ENCODE measurements around the gene PSD4.

Gene PSD4

GRCh38 chr2:113162869-113163268 lies 10.9 kb upstream of the PSD4 start:
- no peak for FAIRE-seq
- TF ChIP-seq TAF1 (IDR thresholded peaks at IDR 0.05; ENCODE audit: borderline replicate concordance, low read depth, low read length) = no peak
- no peak for TF ChIP-seq POLR2A (IDR thresholded peaks at IDR 0.05; ENCODE audit: low read depth, low read length)
- TF ChIP-seq POLR2AphosphoS5 (IDR thresholded peaks at IDR 0.05; ENCODE audit: low read depth, low read length) = no peak
- no peak for DNase-seq (ENCODE audit: insufficient read length)

GRCh38 chr2:113164215-113164929 lies 9.4 kb upstream of the PSD4 start:
- no peak for FAIRE-seq
- DNase-seq (ENCODE audit: insufficient read length) = no peak
- TF ChIP-seq TAF1 (IDR thresholded peaks at IDR 0.05; ENCODE audit: borderline replicate concordance, low read depth, low read length) = no peak
- TF ChIP-seq POLR2AphosphoS5 (IDR thresholded peaks at IDR 0.05; ENCODE audit: low read depth, low read length) = no peak
- no peak for TF ChIP-seq POLR2A (IDR thresholded peaks at IDR 0.05; ENCODE audit: low read depth, low read length)

- FAIRE-seq = no peak
- TF ChIP-seq POLR2AphosphoS5 (IDR thresholded peaks at IDR 0.05; ENCODE audit: low read depth, low read length) (no peak), TAF1 (IDR thresholded peaks at IDR 0.05; ENCODE audit: borderline replicate concordance, low read depth, low read length) (no peak), POLR2A (IDR thresholded peaks at IDR 0.05; ENCODE audit: low read depth, low read length) (no peak)
- no peak for DNase-seq (ENCODE audit: insufficient read length)
Observed at GRCh38 chr2:113164930-113165585, 8.7 kb upstream of the PSD4 start.

GRCh38 chr2:113166187-113166645 lies 7.6 kb upstream of the PSD4 start:
- DNase-seq (ENCODE audit: insufficient read length) (no peak), FAIRE-seq (no peak)
- TF ChIP-seq POLR2AphosphoS5 (IDR thresholded peaks at IDR 0.05; ENCODE audit: low read depth, low read length) = no peak
- TF ChIP-seq TAF1 (IDR thresholded peaks at IDR 0.05; ENCODE audit: borderline replicate concordance, low read depth, low read length) = no peak
- TF ChIP-seq POLR2A (IDR thresholded peaks at IDR 0.05; ENCODE audit: low read depth, low read length) = no peak

GRCh38 chr2:113167115-113167932 lies 6.4 kb upstream of the PSD4 start:
- no peak for DNase-seq (ENCODE audit: insufficient read length)
- TF ChIP-seq POLR2AphosphoS5 (IDR thresholded peaks at IDR 0.05; ENCODE audit: low read depth, low read length) (no peak), POLR2A (IDR thresholded peaks at IDR 0.05; ENCODE audit: low read depth, low read length) (no peak), TAF1 (IDR thresholded peaks at IDR 0.05; ENCODE audit: borderline replicate concordance, low read depth, low read length) (no peak)
- no peak for FAIRE-seq

GRCh38 chr2:113167962-113168340 lies 5.8 kb upstream of the PSD4 start:
- FAIRE-seq (no peak), DNase-seq (ENCODE audit: insufficient read length) (no peak)
- no peak for TF ChIP-seq POLR2A (IDR thresholded peaks at IDR 0.05; ENCODE audit: low read depth, low read length)
- TF ChIP-seq TAF1 (IDR thresholded peaks at IDR 0.05; ENCODE audit: borderline replicate concordance, low read depth, low read length) = no peak
- no peak for TF ChIP-seq POLR2AphosphoS5 (IDR thresholded peaks at IDR 0.05; ENCODE audit: low read depth, low read length)

GRCh38 chr2:113169002-113169530 lies 4.7 kb upstream of the PSD4 start:
- no peak for DNase-seq (ENCODE audit: insufficient read length)
- no peak for FAIRE-seq
- TF ChIP-seq TAF1 (IDR thresholded peaks at IDR 0.05; ENCODE audit: borderline replicate concordance, low read depth, low read length) (no peak), POLR2AphosphoS5 (IDR thresholded peaks at IDR 0.05; ENCODE audit: low read depth, low read length) (no peak), POLR2A (IDR thresholded peaks at IDR 0.05; ENCODE audit: low read depth, low read length) (no peak)

GRCh38 chr2:113169586-113169985 lies 4.2 kb upstream of the PSD4 start:
- DNase-seq (ENCODE audit: insufficient read length) = no peak
- TF ChIP-seq POLR2AphosphoS5 (IDR thresholded peaks at IDR 0.05; ENCODE audit: low read depth, low read length) (no peak), TAF1 (IDR thresholded peaks at IDR 0.05; ENCODE audit: borderline replicate concordance, low read depth, low read length) (no peak), POLR2A (IDR thresholded peaks at IDR 0.05; ENCODE audit: low read depth, low read length) (no peak)
- no peak for FAIRE-seq

- no peak for DNase-seq (ENCODE audit: insufficient read length)
- TF ChIP-seq POLR2A (IDR thresholded peaks at IDR 0.05; ENCODE audit: low read depth, low read length) (no peak), POLR2AphosphoS5 (IDR thresholded peaks at IDR 0.05; ENCODE audit: low read depth, low read length) (no peak), TAF1 (IDR thresholded peaks at IDR 0.05; ENCODE audit: borderline replicate concordance, low read depth, low read length) (no peak)
- FAIRE-seq = no peak
Observed at GRCh38 chr2:113171334-113172075, 2.3 kb upstream of the PSD4 start.

- FAIRE-seq (no peak), DNase-seq (ENCODE audit: insufficient read length) (no peak)
- TF ChIP-seq POLR2AphosphoS5 (IDR thresholded peaks at IDR 0.05; ENCODE audit: low read depth, low read length) (no peak), TAF1 (IDR thresholded peaks at IDR 0.05; ENCODE audit: borderline replicate concordance, low read depth, low read length) (no peak), POLR2A (IDR thresholded peaks at IDR 0.05; ENCODE audit: low read depth, low read length) (no peak)
Observed at GRCh38 chr2:113172721-113173541, 840 bp upstream of the PSD4 start.
